Gastroesophageal sphincter (tissue), 4 donors: Measurements from ENCODE around the gene ATP5MG. TPM values are rescaled to one million over a fixed set of nuclear protein-coding genes. Genes with fewer than 3 reads are reported as not detected.

ENCODE experiments used
- ATAC-seq: fragments of 150-250 bp; one replicate; pipeline ENCODE4 v1.9.1; 2016; ENCODE audit warnings: mild to moderate bottlenecking, moderate library complexity
- H3K27ac ChIP-seq, 4 donors: fragments of 200-600 bp; sonication (generic) in 3 of 4; 1 replicate in 3 of 4; 2 replicates in 1 of 4; pipeline ENCODE4 v1.5.1; 2016 to 2019
- H3K27me3 ChIP-seq: fragments of 200-600 bp; sonication (generic); one replicate; pipeline ENCODE4 v1.5.1; 2019
- H3K36me3 ChIP-seq, 2 donors: fragments of 200-600 bp; sonication (generic); one replicate each; pipeline ENCODE4 v1.5.1; 2019; ENCODE audit warnings: control low read depth in 1 of 2
- H3K4me1 ChIP-seq, 3 donors: fragments of 200-600 bp; sonication (generic); 1 replicate in 2 of 3; 2 replicates in 1 of 3; pipeline ENCODE4 v1.5.1; 2016 to 2019; ENCODE audit warnings: control low read depth in 2 of 3
- H3K4me3 ChIP-seq, 2 donors: fragments of 200-600 bp; sonication (generic); one replicate each; pipeline ENCODE4 v1.5.1; 2019; ENCODE audit warnings: mild to moderate bottlenecking in 1 of 2, moderate library complexity in 1 of 2
- H3K9me3 ChIP-seq, 3 donors: fragments of 200-600 bp; sonication (generic); one replicate each; pipeline ENCODE4 v1.5.1; 2017 to 2019; ENCODE audit warnings: control low read depth in 2 of 3
- EP300 ChIP-seq: sonication (generic); formaldehyde crosslinking; IDR thresholded peaks from one replicate; pipeline ENCODE4 v1.6.1; 2017; ENCODE audit warnings: antibody characterized with exemption, mild to moderate bottlenecking
- POLR2A ChIP-seq, 2 donors: fragments of 450-650 bp; IDR thresholded peaks; one replicate each; pipeline ENCODE4 v1.6.1; 2017; ENCODE audit warnings: antibody characterized with exemption in 2 of 2, mild to moderate bottlenecking in 2 of 2, moderate library complexity in 1 of 2
- POLR2AphosphoS5 ChIP-seq: sonication (generic); formaldehyde crosslinking; IDR thresholded peaks from one replicate; pipeline ENCODE4 v1.6.1; 2017; ENCODE audit warnings: antibody characterized with exemption
- WGBS, 2 donors: methylation state at CpG; one replicate each; pipeline ENCODE4 v1.1.5; 2018; ENCODE audit warnings: low coverage in 1 of 2; 5-methylcytosine and 5-hydroxymethylcytosine counted together
- total RNA-seq, 4 donors: library from RNA; depleted of rRNA; stranded (reverse); fragments of >200 nt; gene quantifications; one replicate each; pipeline ENCODE4 v1.1.0, GENCODE V29; 2016
- TF ChIP-seq, protein P1 (sequence below), 4 experiments: fragments of 200-600 bp in 2 of 4; fragments of 450-650 bp in 2 of 4; sonication (generic) in 1 of 4; IDR thresholded peaks; one replicate each; pipeline ENCODE4 v1.5.1; 2017 to 2019; ENCODE audit warnings: antibody characterized with exemption in 4 of 4, mild to moderate bottlenecking in 2 of 4, moderate library complexity in 2 of 4

ATP5MG gene
- total RNA-seq, 4 donors from 2014 or later, result 59.8 to 79.4 (median 70.2) TPM

- H3K27ac ChIP-seq, result no peak overlapping the region
- no peak for ATAC-seq
- no peak overlapping the region for H3K4me3 ChIP-seq
- no peaks in the 10 kb centered on the region for H3K27me3 ChIP-seq
- TF ChIP-seq, protein P1, sequence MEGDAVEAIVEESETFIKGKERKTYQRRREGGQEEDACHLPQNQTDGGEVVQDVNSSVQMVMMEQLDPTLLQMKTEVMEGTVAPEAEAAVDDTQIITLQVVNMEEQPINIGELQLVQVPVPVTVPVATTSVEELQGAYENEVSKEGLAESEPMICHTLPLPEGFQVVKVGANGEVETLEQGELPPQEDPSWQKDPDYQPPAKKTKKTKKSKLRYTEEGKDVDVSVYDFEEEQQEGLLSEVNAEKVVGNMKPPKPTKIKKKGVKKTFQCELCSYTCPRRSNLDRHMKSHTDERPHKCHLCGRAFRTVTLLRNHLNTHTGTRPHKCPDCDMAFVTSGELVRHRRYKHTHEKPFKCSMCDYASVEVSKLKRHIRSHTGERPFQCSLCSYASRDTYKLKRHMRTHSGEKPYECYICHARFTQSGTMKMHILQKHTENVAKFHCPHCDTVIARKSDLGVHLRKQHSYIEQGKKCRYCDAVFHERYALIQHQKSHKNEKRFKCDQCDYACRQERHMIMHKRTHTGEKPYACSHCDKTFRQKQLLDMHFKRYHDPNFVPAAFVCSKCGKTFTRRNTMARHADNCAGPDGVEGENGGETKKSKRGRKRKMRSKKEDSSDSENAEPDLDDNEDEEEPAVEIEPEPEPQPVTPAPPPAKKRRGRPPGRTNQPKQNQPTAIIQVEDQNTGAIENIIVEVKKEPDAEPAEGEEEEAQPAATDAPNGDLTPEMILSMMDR (IDR thresholded peaks at IDR 0.05), result no peak
- TF ChIP-seq POLR2AphosphoS5, result no peak
- no peak for TF ChIP-seq EP300
- TF ChIP-seq POLR2A (IDR thresholded peaks at IDR 0.05), result no peak
- H3K4me1 ChIP-seq, result peaks cover 10 to 84% (median 28%) of the 10 kb centered on the region in 3 donors
- no peaks in the 10 kb centered on the region for H3K9me3 ChIP-seq
- H3K36me3 ChIP-seq, result no peaks in the 10 kb centered on the region
These were observed 38.2 kb downstream of the ATP5MG start for GRCh38 chr11:118439646-118440045.

DNA sequence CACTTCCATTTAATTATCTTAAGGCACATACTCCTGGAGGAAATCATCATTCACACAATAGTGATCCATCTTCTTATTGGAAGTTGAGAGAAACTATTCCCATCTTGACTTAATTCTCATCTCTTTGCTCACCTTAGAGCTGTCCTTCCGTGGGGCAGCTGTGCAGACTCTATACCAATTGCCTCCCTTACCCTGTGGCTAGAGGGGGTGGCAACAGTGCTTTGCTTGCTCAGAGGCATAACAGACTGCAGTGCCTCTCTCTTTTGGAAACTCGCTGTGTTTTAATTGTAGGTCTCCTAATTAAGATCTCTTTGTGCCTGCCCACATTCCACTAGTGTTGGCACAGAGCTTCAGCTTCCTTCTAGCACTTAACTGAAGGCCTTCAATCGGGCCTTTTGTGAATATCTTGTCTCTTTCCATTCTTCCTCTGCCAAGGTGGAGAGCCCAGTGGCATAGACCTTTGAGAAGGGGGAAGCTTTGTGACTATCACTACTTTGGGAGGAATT, 40.4 kb downstream of the ATP5MG start:
- ATAC-seq, result no peak
- 44 to 54% methylated on average over 3 of the region's 3 CpGs for WGBS, 2 donors
- H3K27me3 ChIP-seq, result no peaks in the 10 kb centered on the region
- no peaks in the 10 kb centered on the region for H3K9me3 ChIP-seq
- H3K36me3 ChIP-seq, result no peaks in the 10 kb centered on the region
- TF ChIP-seq, protein P1 (IDR thresholded peaks at IDR 0.05), result no peak
- no peak for TF ChIP-seq POLR2AphosphoS5
- TF ChIP-seq POLR2A (IDR thresholded peaks at IDR 0.05), result no peak
- no peak for TF ChIP-seq EP300
- H3K4me1 ChIP-seq, result peaks cover 10 to 77% (median 28%) of the 10 kb centered on the region in 3 donors
- H3K27ac ChIP-seq, result no peak overlapping the region
- no peak overlapping the region for H3K4me3 ChIP-seq

DNA sequence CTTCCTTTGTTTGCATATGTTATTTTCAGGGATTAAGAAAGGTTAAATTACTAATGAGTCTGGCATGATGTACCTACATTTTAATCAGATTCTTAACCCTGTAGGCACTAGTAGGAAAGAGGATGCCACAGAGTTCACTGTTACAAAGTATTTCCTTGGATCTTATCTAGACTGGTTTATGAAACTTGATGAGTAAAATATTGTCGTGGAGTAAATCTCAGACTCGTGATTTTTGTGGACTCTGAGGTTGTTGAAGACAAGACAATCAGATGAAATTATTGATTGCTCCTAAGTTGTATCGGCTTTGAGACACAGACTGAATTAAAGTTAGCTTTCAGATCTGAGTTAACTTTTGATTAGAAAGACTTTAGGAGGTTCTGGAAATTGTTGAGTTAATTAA, 40.9 kb downstream of the ATP5MG start:
- WGBS, 2 donors, result 54 to 64% methylated on average over 3 of the region's 3 CpGs

DNA sequence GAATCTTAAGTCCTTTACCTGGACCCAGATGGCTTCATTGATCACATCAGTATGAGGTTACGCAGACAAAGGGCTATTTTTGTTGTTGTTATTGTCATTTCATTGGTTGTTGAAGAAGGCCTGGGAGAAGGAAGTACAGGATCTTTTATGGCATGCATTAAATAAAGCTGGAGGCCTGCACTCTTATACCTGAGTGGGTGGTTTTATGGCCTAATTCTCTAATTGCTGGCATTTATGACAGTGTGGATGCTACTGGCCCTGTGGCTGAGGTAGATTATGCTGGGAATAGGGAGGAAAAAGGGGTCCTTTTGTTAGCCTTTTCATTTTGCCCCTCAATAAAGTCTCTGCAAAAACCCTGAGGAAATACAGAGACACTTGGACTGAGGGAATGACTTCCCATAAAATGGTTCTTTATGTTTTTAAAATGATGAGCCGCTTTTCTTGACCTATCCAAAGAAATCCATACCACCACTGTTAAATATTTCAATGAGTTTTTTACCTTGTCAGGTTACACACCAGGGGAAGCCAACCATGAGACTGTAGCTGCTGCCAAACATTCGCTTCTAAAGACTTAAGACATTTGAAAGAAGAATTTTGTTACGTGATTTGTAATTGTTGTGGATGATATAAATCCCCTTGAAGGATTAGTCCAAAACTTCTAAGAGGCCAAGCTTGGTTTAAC, 41.6 kb downstream of the ATP5MG start:
- H3K4me1 ChIP-seq, result peaks cover 12 to 74% (median 28%) of the 10 kb centered on the region in 3 donors
- WGBS, 2 donors, result 83% methylated on average over 4 of the region's 4 CpGs
- no peak overlapping the region for H3K4me3 ChIP-seq
- no peak overlapping the region for H3K27ac ChIP-seq
- H3K27me3 ChIP-seq, result no peaks in the 10 kb centered on the region
- H3K36me3 ChIP-seq, result no peaks in the 10 kb centered on the region
- ATAC-seq, result no peak
- TF ChIP-seq POLR2A (IDR thresholded peaks at IDR 0.05), result no peak
- TF ChIP-seq, protein P1 (IDR thresholded peaks at IDR 0.05), result no peak
- H3K9me3 ChIP-seq, result no peaks in the 10 kb centered on the region

More for the DNA sequence above, 40.9 kb downstream of the ATP5MG start:
- no peaks in the 10 kb centered on the region for H3K9me3 ChIP-seq
- TF ChIP-seq EP300 (no peak), POLR2AphosphoS5 (no peak)
- peaks cover 10 to 78% (median 28%) of the 10 kb centered on the region in 3 donors for H3K4me1 ChIP-seq
- H3K27me3 ChIP-seq, result no peaks in the 10 kb centered on the region
- no peak overlapping the region for H3K27ac ChIP-seq
- H3K36me3 ChIP-seq, result no peaks in the 10 kb centered on the region
- ATAC-seq, result no peak
- H3K4me3 ChIP-seq, result no peak overlapping the region

- Histone ChIP-seq H3K9me3 (no peaks in the 10 kb centered on the region), H3K4me1 (peaks cover 12 to 74% (median 28%) of the 10 kb centered on the region in 3 donors), H3K4me3 (no peak overlapping the region), H3K27me3 (no peaks in the 10 kb centered on the region), H3K36me3 (no peaks in the 10 kb centered on the region), H3K27ac (no peak overlapping the region)
- TF ChIP-seq EP300 (no peak), POLR2A (IDR thresholded peaks at IDR 0.05) (no peak), POLR2AphosphoS5 (no peak)
- TF ChIP-seq, protein P1 (IDR thresholded peaks at IDR 0.05), result no peak
- 71 to 82% methylated on average over 1 to 2 of the region's 2 CpGs for WGBS, 2 donors
- no peak for ATAC-seq
These were observed 42.3 kb downstream of the ATP5MG start for GRCh38 chr11:118443590-118444218.
